Suprapubic skin (tissue), 4 donors: Measurements from ENCODE around the gene TSKU.

Source experiments
- CTCF ChIP-seq, 2 donors: fragments of 200-600 bp in 1 of 2; fragments of 450-650 bp in 1 of 2; sonication (generic) in 1 of 2; IDR thresholded peaks; one replicate each; pipeline ENCODE4 v1.5.1; 2016 to 2019; ENCODE audit warnings: antibody characterized with exemption in 2 of 2, mild to moderate bottlenecking in 1 of 2, moderate library complexity in 1 of 2
- EP300 ChIP-seq: sonication (generic); formaldehyde crosslinking; IDR thresholded peaks from one replicate; pipeline ENCODE4 v1.6.1; 2017; ENCODE audit warnings: antibody characterized with exemption
- POLR2A ChIP-seq, 2 donors: fragments of 450-650 bp; IDR thresholded peaks; one replicate each; pipeline ENCODE4 v1.6.1; 2017; ENCODE audit warnings: antibody characterized with exemption in 2 of 2, mild to moderate bottlenecking in 2 of 2, moderate library complexity in 2 of 2
- POLR2AphosphoS5 ChIP-seq, 3 donors: sonication (generic); formaldehyde crosslinking; IDR thresholded peaks; one replicate each; pipeline ENCODE4 v1.6.1; 2017; ENCODE audit warnings: antibody characterized with exemption in 3 of 3

- TF ChIP-seq CTCF (IDR thresholded peaks at IDR 0.05), result no peak
- TF ChIP-seq POLR2AphosphoS5 (IDR thresholded peaks at IDR 0.05), result no peak
- no peak for TF ChIP-seq POLR2A (IDR thresholded peaks at IDR 0.05)
- TF ChIP-seq EP300, result no peak
Observed at GRCh38 chr11:76736773-76737495, 46.2 kb upstream of the TSKU start.
